ENCODE results near the gene EML6. TPM values are rescaled to one million over a fixed set of nuclear protein-coding genes. Genes with fewer than 3 reads are reported as not detected.

Gene EML6
- total RNA-seq, 2 donors from 2014 or later = 0.46 to 10.7 TPM

DNA sequence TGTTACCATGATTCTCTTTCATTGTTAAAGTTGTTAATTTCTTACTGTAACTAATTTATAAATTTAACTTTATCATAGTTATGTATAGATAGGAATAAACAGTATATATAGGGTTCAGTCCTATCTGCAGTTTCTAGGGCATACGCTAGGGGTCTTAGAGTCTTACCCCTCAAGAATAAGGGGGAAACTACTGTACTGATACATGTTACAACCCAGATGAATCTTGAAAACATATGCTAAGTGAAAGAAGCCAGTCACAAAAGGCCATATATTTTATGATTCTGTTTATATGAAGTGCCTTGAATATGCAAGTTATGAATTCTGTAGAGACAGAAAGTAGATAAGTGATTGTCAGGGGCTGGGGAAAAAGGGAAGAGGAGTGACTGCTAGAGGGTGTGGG, 274.4 kb downstream of the EML6 start:
- Histone ChIP-seq H3K9me3 (no peaks in the 10 kb centered on the region), H3K4me3 (no peak overlapping the region), H3K27ac (no peak overlapping the region), H3K27me3 (replicated peaks; ENCODE audit: insufficient read depth) (no peaks in the 10 kb centered on the region), H3K4me1 (replicated peaks) (peaks cover 9% of the 10 kb centered on the region), H3K36me3 (no peaks in the 10 kb centered on the region)
- intact Hi-C loops (cut with DNase I) = no loop called here
- no peak for DNase-seq (ENCODE audit: low spot score)
- WGBS = 88% methylated on average over 1 of the region's 1 CpG
- TF ChIP-seq POLR2AphosphoS5 (IDR thresholded peaks at IDR 0.05) (no peak), POLR2A (IDR thresholded peaks at IDR 0.05) (no peak)
- TF ChIP-seq, protein P1, sequence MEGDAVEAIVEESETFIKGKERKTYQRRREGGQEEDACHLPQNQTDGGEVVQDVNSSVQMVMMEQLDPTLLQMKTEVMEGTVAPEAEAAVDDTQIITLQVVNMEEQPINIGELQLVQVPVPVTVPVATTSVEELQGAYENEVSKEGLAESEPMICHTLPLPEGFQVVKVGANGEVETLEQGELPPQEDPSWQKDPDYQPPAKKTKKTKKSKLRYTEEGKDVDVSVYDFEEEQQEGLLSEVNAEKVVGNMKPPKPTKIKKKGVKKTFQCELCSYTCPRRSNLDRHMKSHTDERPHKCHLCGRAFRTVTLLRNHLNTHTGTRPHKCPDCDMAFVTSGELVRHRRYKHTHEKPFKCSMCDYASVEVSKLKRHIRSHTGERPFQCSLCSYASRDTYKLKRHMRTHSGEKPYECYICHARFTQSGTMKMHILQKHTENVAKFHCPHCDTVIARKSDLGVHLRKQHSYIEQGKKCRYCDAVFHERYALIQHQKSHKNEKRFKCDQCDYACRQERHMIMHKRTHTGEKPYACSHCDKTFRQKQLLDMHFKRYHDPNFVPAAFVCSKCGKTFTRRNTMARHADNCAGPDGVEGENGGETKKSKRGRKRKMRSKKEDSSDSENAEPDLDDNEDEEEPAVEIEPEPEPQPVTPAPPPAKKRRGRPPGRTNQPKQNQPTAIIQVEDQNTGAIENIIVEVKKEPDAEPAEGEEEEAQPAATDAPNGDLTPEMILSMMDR (IDR thresholded peaks at IDR 0.05) = no peak

DNA sequence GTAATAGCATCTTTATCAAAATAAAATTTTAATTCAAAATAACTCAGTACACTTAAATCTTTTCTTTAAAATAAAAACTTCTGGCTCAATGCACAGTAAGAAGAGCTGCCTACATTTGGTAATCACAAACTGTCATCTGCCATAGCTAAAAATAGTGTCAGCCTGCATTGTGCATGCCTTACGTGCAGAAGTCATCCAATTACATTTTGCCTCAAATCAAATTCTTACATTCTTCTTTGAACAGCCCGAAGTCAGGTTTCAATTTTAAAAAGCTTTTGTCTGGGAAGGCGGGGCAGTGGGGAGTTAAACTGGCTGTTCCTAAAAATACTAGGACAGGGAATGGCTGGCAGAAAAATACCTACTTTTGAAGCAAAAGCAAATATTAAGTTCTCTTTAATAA, 275.7 kb downstream of the EML6 start:
- 8% methylated on average over 3 of the region's 3 CpGs for WGBS
- intact Hi-C loops (cut with DNase I) = no loop called here
- peaks cover 3% of the 10 kb centered on the region for H3K4me1 ChIP-seq (replicated peaks)

DNA sequence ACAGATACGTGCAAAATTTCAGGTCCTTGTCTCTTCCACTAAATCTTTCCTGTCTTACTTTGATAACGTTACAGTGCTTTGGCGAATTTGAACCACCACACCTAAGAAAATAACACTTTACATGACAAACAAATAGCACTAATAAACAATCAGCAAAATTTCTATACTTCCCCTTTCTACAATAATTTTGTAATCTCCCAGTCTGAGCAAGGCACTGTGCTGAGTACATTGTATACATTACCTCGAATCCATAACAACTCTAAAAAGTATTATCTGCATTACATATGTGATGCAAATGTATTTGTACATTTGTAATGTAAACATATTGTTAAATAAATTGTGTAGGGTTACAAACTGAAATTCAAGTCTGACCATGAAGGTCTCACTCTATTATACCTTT, 276.9 kb downstream of the EML6 start:
- Histone ChIP-seq H3K27me3 (replicated peaks; ENCODE audit: insufficient read depth) (no peaks in the 10 kb centered on the region), H3K27ac (no peak overlapping the region), H3K4me1 (replicated peaks) (peaks cover 3% of the 10 kb centered on the region), H3K9me3 (no peaks in the 10 kb centered on the region), H3K36me3 (no peaks in the 10 kb centered on the region), H3K4me3 (no peak overlapping the region)
- WGBS = 36% methylated on average over 4 of the region's 4 CpGs
- TF ChIP-seq POLR2AphosphoS5 (IDR thresholded peaks at IDR 0.05) (no peak), POLR2A (IDR thresholded peaks at IDR 0.05) (no peak)
- TF ChIP-seq, protein P1 (IDR thresholded peaks at IDR 0.05) = no peak
- intact Hi-C loops (cut with DNase I) = no loop called here
- DNase-seq (ENCODE audit: low spot score) = no peak

More for the DNA sequence above, 275.7 kb downstream of the EML6 start:
- Histone ChIP-seq H3K27ac (peak overlapping the region in 1 of 2 donors; percentile 31), H3K4me3 (no peak overlapping the region), H3K36me3 (no peaks in the 10 kb centered on the region), H3K27me3 (replicated peaks; ENCODE audit: insufficient read depth) (no peaks in the 10 kb centered on the region), H3K9me3 (no peaks in the 10 kb centered on the region)
- DNase-seq (ENCODE audit: low spot score) = no peak
- peak; percentile 35 for TF ChIP-seq POLR2AphosphoS5 (IDR thresholded peaks at IDR 0.05)
- no peak for TF ChIP-seq POLR2A (IDR thresholded peaks at IDR 0.05)

DNA sequence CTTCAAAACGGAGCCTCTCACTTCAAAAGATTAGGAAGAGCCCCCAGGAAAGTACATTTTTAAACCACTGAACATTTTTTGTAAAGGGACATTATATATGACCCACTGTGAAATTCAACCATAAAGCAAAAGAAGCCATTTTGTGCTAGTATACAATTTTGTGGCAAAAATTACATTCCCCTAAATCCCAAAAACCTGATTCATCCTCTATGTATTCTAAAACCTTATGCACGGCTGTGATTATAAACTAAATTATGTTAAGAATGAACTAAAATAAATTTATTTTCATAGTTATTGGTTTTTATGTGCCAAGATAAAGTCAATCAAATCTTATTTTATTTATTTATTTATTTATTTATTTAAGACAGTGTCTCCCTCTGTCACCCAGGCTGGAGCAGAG, 278.3 kb downstream of the EML6 start:
- WGBS = 42% methylated on average over 2 of the region's 2 CpGs
- Histone ChIP-seq H3K4me3 (no peak overlapping the region), H3K27ac (no peak overlapping the region), H3K27me3 (replicated peaks; ENCODE audit: insufficient read depth) (no peaks in the 10 kb centered on the region), H3K4me1 (replicated peaks) (peaks cover 3% of the 10 kb centered on the region), H3K9me3 (no peaks in the 10 kb centered on the region), H3K36me3 (no peaks in the 10 kb centered on the region)
- TF ChIP-seq POLR2AphosphoS5 (IDR thresholded peaks at IDR 0.05) = no peak
- intact Hi-C loops (cut with DNase I) = no loop called here
- no peak for DNase-seq (ENCODE audit: low spot score)

DNA sequence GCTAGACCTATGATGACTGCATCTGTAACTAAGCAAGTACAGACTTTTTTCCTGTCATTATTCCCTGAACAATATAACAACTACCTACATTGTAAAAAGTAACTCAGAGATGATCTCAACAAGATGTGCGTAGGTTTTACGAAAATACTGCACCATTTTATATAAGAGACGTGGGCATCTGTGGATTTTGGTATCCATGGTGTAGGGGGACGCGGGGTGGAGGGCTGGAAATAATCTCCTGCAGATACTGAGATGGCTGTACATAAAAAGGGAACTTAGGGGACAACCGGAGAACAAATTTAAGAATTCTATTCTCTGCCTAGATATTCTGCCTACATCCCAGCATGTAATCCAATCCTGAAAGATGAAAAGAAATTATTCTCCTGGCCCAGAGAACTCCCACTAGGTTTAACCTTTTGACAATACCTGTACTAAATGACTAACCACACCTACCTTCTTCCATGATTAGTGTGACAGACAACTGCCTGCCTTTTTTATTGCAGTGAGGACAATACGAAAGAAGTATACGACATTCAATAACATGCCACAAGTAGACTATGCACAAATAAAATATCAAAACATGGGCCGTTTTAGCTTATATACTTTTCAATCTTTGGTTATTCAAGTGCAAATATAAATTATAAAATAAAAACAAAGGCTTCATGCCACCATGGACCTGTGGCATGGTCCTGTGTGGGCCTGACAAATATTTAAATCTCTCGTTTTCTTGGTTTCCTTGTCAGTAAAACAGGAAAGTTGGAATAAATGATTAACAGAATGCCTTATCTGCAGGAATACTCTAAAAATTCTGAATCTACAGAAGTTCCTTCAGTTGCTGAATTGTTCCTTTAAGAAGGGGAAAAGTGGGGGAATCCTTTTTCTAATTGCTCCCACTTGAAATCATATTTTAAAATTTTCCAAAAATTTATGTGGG, 280.5 kb downstream of the EML6 start:
- 79% methylated on average over 10 of the region's 10 CpGs for WGBS
- Histone ChIP-seq H3K27ac (no peak overlapping the region), H3K27me3 (replicated peaks; ENCODE audit: insufficient read depth) (no peaks in the 10 kb centered on the region), H3K36me3 (no peaks in the 10 kb centered on the region), H3K4me3 (no peak overlapping the region), H3K4me1 (replicated peaks) (peaks cover 3% of the 10 kb centered on the region), H3K9me3 (no peaks in the 10 kb centered on the region)
- TF ChIP-seq POLR2A (IDR thresholded peaks at IDR 0.05) (no peak), POLR2AphosphoS5 (IDR thresholded peaks at IDR 0.05) (no peak)
- TF ChIP-seq, protein P1 (IDR thresholded peaks at IDR 0.05) = no peak
- intact Hi-C loops (cut with DNase I) = no loop called here
- DNase-seq (ENCODE audit: low spot score) = no peak

DNA sequence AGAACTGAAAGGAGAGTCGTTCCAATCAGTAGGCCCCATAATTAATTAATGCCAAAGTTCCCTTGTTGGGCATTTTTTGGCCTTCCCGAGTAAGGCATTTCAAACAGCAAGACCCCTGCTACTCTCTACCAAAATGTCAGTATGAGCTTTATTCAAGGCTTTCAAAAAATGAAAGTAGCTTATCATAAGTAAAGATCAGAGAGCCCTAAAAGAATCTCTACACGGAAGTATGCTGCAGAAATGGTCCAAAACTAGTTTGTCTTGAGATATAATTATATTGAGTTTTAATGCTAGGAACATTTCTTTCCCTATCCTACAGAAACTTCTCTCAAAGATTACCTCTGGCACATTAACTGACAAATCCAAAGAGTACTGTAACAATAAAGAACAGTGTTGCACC, 282.8 kb downstream of the EML6 start:
- Histone ChIP-seq H3K9me3 (no peaks in the 10 kb centered on the region), H3K27me3 (replicated peaks; ENCODE audit: insufficient read depth) (no peaks in the 10 kb centered on the region), H3K4me3 (no peak overlapping the region), H3K36me3 (no peaks in the 10 kb centered on the region), H3K27ac (no peak overlapping the region), H3K4me1 (replicated peaks) (peaks cover 6% of the 10 kb centered on the region)
- intact Hi-C loops (cut with DNase I) = no loop called here
- no peak for DNase-seq (ENCODE audit: low spot score)
- 30% methylated on average over 3 of the region's 3 CpGs for WGBS
- TF ChIP-seq, protein P1 (IDR thresholded peaks at IDR 0.05) = no peak
- TF ChIP-seq POLR2AphosphoS5 (IDR thresholded peaks at IDR 0.05) (no peak), POLR2A (IDR thresholded peaks at IDR 0.05) (no peak)
